NCI-H1694 treated with DMSO at 0.1 percent for 48 hours (cell line): ENCODE results near the gene ZNF526.
"Not testable (repeated sequence)": the region's sequence is repeated elsewhere in the genome, so short reads cannot be mapped to it uniquely, and the experiment has no call there.

Experiments
- DNase-seq: peaks from one replicate; lab custom pipeline; 2025; lab: John Stamatoyannopoulos, UW

Gene ZNF526

GRCh38 chr19:42266928-42267603 is 47.0 kb downstream of the ZNF526 start:
- DNase-seq = not testable (repeated sequence)

GRCh38 chr19:42267644-42268141 is 47.6 kb downstream of the ZNF526 start:
- no peak for DNase-seq

GRCh38 chr19:42268142-42268703 is 48.1 kb downstream of the ZNF526 start:
- peak; percentile 99 for DNase-seq

GRCh38 chr19:42268704-42269477 is 48.8 kb downstream of the ZNF526 start, which contains the start of gene CIC:
CIC (plus strand) TSS chr19:42269252; CDS start chr19:42271784, 2,532 bp downstream.
- peak; percentile 100 for DNase-seq

- DNase-seq = no peak
Observed at GRCh38 chr19:42269478-42270345, 49.6 kb downstream of the ZNF526 start.

- no peak for DNase-seq
Observed at GRCh38 chr19:42270346-42271044, 50.4 kb downstream of the ZNF526 start.

GRCh38 chr19:42271045-42271419 is 50.9 kb downstream of the ZNF526 start:
- DNase-seq = no peak

GRCh38 chr19:42271861-42272534 is 51.9 kb downstream of the ZNF526 start:
- no peak for DNase-seq

- no peak for DNase-seq
Observed at GRCh38 chr19:42272535-42272897, 52.4 kb downstream of the ZNF526 start.

GRCh38 chr19:42272989-42273406 is 52.9 kb downstream of the ZNF526 start:
- DNase-seq = no peak

GRCh38 chr19:42273407-42274064 is 53.4 kb downstream of the ZNF526 start:
- no peak for DNase-seq

- DNase-seq = no peak
Observed at GRCh38 chr19:42274065-42274682, 54.1 kb downstream of the ZNF526 start.

- DNase-seq = no peak
Observed at GRCh38 chr19:42275103-42275502, 55.0 kb downstream of the ZNF526 start.

- no peak for DNase-seq
Observed at GRCh38 chr19:42275517-42275916, 55.4 kb downstream of the ZNF526 start.

GRCh38 chr19:42276284-42276683 is 56.2 kb downstream of the ZNF526 start:
- no peak for DNase-seq

GRCh38 chr19:42276821-42277220 is 56.7 kb downstream of the ZNF526 start:
- no peak for DNase-seq
